ENCODE results near the gene GOLGB1. TPM values are rescaled to one million over a fixed set of nuclear protein-coding genes. Genes with fewer than 3 reads are reported as not detected.

GOLGB1 gene
- total RNA-seq, 1 experiment from 2014 or later: 30.4 TPM

DNA sequence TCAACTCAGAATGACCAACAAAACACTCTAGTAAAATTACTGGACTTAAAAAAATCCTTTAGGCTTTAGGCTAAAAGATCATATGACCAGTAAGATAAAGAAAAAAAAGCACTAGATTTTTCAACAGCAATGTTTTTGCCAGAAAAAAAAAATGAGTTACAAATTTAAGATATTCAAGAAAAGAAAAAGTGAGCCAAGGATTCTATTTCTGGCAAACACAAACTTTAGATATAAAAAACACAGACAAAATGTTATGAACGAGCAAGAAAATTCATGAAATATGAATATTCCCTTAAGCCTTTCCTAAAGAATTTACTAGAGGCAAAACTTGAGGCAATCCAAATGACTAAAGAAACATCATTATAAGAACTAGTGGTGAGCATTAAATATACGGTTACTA is 8.6 kb downstream of the GOLGB1 start:
- no peak for DNase-seq (ENCODE audit: low read depth)

GRCh38 chr3:121739902-121740301 is 9.6 kb downstream of the GOLGB1 start:
- no peak for DNase-seq (ENCODE audit: low read depth)

GRCh38 chr3:121737644-121738043 is 11.9 kb downstream of the GOLGB1 start:
- no peak for DNase-seq (ENCODE audit: low read depth)

GRCh38 chr3:121736112-121736511 is 13.4 kb downstream of the GOLGB1 start:
- DNase-seq (ENCODE audit: low read depth): peak; percentile 56

GRCh38 chr3:121735047-121735696 is 14.4 kb downstream of the GOLGB1 start:
- DNase-seq (ENCODE audit: low read depth): no peak

GRCh38 chr3:121730940-121731687 is 18.4 kb downstream of the GOLGB1 start:
- DNase-seq (ENCODE audit: low read depth): no peak

- no peak for DNase-seq (ENCODE audit: low read depth)
These were observed 25.4 kb downstream of the GOLGB1 start for GRCh38 chr3:121724130-121724529.

DNA sequence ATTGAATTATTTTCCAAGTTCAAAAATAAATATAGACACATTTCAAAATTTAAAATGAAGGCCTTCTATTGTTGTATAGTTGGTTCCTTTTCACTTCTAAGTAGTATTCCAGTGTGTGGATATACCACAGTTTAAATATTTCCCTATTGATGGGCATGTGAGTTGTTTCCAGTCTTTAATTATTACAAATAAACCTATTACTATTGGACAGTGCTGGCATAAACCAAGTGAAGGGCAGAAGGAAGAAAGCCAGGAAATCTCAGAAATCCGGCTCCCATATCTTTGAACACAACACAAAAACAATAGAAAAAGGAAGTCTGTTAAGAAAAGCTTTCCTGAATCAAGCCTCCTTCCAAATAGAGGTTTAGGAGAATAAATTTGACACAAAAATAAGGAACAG is 26.1 kb downstream of the GOLGB1 start:
- DNase-seq (ENCODE audit: low read depth): no peak

- no peak for DNase-seq (ENCODE audit: low read depth)
These were observed 27.1 kb downstream of the GOLGB1 start for GRCh38 chr3:121722411-121722810.

DNA sequence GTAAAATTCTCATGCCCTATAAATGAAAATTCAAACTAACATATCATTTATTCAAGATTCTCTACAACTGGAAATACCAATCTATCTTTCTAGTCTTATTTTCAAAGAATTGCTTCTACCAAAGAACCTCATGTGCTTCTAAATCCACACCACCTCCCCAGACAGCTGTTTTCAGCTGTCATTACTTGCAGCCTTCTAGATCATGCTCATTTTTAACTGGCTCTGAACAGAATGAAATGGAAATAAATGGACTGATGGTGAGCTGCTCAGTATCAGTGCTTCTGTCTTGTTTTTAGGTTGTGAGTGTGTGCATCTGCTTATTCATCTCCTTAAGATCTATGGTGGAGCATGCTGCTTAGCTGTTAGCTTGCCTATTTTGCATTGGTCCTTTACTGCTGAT is 29.4 kb downstream of the GOLGB1 start:
- no peak for DNase-seq (ENCODE audit: low read depth)

GRCh38 chr3:121719423-121719822 is 30.1 kb downstream of the GOLGB1 start:
- no peak for DNase-seq (ENCODE audit: low read depth)

DNA sequence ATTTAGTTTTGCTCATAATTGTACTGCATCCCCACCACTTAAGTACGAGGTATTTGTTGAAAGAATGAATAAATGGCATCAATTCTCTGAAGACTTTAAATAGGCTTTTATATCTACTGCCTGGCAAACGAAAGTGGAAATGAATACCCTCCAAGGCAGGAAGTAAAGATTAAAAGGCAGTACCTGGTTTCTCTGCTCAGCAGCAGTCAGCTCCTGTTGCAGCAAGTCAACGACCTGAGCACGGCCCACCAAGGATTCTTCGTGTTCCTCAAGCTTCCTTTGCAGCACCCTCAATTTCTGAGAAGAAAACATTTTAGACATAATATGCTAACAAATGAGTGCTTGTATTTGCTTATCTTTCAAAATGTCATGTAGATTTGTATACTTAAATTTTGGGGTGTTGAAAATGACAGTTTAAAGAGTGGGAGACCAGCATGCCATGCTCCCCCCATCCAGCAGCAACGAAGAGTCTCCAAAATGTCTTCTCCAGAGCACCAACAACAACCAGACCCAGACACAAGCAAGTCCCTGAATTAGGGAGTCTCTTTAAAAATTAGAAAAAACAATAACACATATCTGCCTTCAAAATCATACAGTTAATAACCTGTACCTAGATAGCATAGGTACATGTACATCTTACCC is 31.2 kb downstream of the GOLGB1 start:
- DNase-seq (ENCODE audit: low read depth): no peak

- no peak for DNase-seq (ENCODE audit: low read depth)
These were observed 39.2 kb downstream of the GOLGB1 start for GRCh38 chr3:121710347-121710746.

- DNase-seq (ENCODE audit: low read depth): peak; percentile 38
These were observed 41.8 kb downstream of the GOLGB1 start for GRCh38 chr3:121707531-121708273.

DNA sequence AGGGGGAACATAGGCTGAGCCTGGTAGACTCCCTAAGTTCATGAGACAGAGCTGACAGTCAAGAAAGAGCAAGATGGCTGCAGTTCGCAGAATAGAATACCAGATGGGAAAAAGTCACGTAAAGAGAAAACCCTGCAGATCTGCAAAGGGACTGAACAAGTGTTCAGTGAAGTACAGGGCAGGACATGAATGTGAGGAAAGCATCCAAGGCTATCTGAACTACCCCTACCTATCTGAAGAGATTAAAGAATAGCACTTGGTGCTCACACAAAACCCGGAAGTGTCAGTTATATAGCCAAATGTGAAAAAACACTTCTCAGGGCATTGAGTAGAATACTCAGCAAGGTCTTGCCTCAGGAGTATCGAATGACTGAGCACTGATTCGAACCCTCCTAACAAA is 44.0 kb downstream of the GOLGB1 start:
- no peak for DNase-seq (ENCODE audit: low read depth)

DNA sequence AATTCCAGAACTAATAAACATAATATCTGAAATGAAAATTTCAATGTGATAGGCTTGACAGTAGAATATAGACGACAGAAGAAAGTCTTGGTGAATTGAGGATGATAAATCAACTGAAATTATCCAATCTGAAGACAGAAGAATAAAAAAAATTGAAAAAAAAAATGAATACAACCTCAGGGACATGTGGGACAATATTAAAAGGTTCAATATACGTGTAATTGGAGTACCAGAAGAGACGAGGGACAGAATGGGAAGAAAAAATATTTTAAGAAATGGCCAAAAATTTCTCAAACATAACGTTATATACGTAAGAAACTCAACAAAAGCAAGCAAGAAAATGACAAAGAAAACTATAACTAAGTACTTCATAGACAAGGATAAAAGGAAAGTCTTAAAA is 45.6 kb downstream of the GOLGB1 start:
- no peak for DNase-seq (ENCODE audit: low read depth)

- DNase-seq (ENCODE audit: low read depth): no peak
These were observed 50.6 kb downstream of the GOLGB1 start for GRCh38 chr3:121698901-121699300.

GRCh38 chr3:121698476-121698875 is 51.1 kb downstream of the GOLGB1 start:
- DNase-seq (ENCODE audit: low read depth): no peak

DNA sequence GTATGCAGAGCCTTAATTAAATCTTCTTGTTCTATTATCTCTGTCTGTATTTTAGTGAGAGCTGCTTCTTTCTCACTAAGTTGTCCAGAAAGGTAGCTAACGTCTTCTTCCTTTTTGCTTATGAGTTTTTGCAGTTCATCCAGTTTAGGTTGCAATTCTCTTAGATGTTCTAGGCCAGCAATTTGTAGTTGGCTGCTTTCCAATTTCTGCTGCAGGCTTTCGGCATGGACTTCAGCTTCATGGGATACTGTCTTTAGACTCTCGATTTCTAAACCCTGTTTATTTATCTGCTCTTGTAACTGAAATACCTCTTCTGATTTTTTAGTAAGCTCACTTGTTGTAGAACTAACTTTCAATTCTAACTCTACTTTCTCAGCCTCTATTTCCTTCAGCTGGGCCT is 53.4 kb downstream of the GOLGB1 start:
- no peak for DNase-seq (ENCODE audit: low read depth)

DNA sequence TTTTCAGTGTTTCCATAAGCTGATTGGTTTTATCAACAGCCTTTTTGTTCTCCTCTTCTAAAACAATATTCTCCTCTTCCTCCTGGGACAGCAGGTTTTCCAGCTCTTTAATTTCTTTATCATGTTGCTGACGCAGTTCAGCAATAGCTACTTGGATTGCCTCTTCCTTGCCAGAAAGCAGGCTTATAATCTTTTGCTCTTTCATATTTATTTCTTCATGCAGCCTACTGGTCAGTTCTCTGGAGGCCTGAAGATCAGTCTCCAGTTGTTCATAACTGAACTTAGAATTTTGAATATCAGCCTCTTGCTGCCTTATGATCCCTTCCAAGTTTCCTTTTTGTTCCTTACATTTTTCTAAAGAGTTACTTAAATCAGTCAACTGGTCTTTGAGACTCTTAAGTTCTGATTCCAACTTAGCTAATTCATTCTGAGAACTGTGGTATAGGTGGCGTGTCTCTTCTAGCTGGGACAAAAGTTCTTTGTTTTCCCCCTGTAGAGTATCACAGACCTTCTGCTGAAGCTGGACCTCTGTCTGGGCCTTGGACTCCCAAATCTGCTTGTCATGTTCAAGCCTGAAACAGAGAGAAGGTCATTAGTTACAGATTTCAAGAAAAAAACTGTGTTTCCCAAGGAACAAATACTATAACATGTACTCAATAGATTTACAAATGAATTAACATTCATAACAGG is 57.4 kb downstream of the GOLGB1 start:
- no peak for DNase-seq (ENCODE audit: low read depth)

- DNase-seq (ENCODE audit: low read depth): no peak
These were observed 58.6 kb downstream of the GOLGB1 start for GRCh38 chr3:121690777-121691405.

Measured in M059J (cell line).